ENCODE measurements around the gene NLGN3.

The NLGN3 gene

DNA sequence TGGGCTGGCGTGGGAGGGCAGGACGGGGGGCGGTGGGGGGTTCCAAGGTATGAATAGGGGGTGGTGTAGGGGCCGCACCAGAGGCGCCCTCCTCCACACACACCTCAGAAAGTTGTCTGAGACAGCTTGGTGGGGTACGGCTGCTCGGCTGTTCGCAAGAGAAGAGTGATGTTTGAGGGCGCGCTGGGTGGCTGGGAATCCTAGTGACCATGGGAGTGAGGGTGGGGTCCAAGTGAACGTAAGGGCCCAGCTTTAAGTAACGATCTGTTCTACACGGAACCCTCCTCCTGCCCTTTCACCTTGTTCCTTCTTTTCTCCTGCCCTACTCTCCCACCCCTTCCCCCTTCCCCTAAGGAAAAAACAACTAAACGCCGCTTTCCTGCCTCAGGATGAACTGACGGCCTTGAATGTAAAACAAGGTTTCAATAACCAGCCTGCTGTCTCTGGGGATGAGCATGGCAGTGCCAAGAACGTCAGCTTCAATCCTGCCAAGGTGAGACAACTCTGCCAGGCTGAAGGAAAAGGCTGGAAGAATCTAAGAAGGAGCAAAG is 25.6 kb upstream of the NLGN3 start:
- peak; percentile 29 for DNase-seq

DNA sequence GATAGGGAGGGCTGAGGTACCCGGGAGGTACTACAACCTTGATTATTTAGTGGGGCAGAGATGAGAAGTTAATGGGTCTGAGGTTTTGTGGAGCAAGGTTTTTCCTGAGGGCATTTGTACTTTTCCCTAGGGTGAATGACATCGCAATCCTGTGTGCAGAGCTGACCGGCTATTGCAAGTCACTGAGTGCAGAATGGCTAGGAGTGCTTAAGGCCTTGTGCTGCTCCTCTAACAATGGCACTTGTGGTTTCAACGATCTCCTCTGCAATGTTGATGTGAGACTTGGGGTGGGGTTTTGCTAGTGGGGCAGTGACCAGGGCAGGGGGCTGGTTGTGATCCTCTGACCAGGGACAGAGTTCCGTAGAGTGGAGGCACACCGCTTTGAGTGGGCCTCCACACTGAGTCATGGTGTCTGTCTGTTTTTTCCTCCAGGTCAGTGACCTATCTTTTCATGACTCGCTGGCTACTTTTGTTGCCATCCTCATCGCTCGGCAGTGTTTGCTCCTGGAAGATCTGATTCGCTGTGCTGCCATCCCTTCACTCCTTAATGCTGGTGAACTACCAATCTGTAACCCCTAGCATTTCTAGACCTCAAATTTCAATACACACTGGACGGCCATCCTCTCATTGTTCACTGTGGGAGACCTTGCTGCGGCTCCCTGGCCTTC is 16.3 kb upstream of the NLGN3 start:
- DNase-seq: no peak

GRCh38 chrX:71128915-71129765 is 15.5 kb upstream of the NLGN3 start:
- DNase-seq: peak; percentile 85

GRCh38 chrX:71131510-71131909 is 13.1 kb upstream of the NLGN3 start:
- peak; percentile 90 for DNase-seq

- no peak for DNase-seq
These were observed 4.2 kb upstream of the NLGN3 start for GRCh38 chrX:71140440-71140839.

DNA sequence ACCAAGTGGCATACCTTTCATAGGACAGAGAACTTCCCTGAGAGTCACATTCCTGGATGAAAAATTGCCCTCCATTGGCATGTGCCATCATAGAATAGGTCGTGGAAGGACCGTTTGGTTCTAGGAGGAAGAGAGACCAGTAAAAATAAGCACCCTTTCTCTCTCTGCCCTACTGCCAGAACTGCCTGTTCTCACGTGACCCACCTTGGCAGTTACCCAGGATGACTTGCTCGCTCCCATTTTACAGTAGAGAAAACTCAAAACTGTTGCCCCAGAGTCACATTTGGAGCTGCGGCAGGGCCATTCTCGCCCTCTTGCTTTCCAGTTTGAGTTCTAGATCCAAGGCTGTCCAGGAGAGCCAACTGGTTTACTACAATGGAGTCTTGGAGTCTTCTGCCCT is 1.1 kb upstream of the NLGN3 start:
- peak; percentile 23 for DNase-seq

- peak; percentile 23 for DNase-seq
These were observed 3.0 kb downstream of the NLGN3 start for GRCh38 chrX:71147496-71148277.

GRCh38 chrX:71148278-71148663 is 3.6 kb downstream of the NLGN3 start:
- DNase-seq: no peak

DNA sequence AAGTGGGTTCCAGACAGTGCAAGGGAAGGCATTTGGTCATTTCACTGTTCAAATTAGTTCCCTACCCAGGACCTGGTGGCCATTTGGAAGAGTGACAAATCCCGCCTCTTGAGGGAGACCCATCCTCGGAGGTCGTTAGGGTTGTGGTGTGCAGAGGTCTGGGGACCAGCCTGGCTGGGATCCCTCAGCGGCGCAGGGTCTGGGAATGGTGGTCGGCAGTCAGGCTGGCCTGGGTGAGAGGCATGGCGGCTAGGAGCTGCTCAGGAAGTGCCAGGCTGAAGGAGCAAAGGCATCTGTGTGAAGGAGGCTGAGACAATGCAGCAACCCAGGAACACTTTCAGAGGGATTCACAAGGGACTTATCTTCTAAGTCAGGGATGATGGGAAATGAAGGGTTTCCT is 6.7 kb downstream of the NLGN3 start:
- DNase-seq: no peak

- DNase-seq: no peak
These were observed 9.6 kb downstream of the NLGN3 start for GRCh38 chrX:71154196-71154595.

GRCh38 chrX:71154641-71155040 is 10.0 kb downstream of the NLGN3 start:
- DNase-seq: no peak

- DNase-seq: no peak
These were observed 14.0 kb downstream of the NLGN3 start for GRCh38 chrX:71158603-71159002.

- no peak for DNase-seq
These were observed 14.7 kb downstream of the NLGN3 start for GRCh38 chrX:71159335-71159734.

DNA sequence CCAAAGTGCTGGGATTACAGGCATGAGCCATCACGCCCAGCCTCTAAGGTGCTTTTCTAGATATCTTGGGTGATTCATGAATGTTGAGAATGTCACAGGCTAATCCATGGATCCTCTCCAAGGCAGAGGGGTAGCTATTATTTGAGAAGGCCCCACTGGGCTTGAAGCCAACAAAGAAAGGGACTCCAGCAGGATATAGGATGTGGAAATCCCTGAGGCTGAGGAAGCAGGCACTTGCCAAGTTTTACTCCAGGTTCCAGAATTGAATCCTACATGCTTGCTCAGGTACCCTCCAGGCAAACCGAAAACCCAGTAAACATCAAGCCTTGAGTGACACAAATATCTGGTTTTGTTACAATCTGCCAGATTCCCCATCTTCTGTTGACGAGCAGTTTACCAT is 15.8 kb downstream of the NLGN3 start:
- DNase-seq: no peak

DNA sequence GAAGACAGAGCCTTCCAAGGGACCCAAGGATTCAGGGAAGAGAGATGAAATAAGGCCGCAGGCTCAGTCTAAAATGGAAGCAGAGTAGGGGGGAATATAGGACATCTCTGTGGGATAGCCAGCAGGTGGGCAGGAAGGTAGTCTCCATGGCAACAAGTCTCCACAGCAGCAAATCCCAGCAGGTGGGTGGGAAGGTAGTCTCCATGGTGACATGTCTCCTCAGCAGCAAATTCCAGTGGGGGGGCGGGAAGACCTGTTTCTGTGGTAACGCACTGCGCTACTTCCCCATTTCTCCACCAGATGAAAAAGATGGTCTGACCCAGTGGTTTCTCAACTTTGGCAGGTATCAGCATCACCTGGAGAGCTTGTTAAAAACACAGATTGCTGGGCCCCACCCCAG is 18.3 kb downstream of the NLGN3 start:
- no peak for DNase-seq

DNA sequence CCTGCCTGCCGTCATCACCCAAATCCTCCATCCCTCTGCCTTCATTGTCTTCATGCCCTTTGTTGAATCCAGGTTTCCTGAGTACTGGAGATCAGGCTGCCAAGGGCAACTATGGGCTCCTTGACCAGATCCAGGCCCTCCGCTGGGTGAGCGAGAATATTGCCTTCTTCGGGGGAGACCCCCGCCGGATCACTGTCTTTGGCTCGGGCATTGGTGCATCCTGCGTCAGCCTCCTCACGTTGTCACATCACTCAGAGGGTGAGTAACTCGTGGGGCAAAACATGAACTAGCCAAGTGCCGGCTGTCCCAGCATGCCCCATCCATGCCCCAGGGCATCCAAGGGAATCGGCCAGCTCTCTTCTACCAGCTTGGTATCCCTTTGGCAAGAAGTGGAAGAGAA is 19.4 kb downstream of the NLGN3 start:
- DNase-seq: no peak

DNA sequence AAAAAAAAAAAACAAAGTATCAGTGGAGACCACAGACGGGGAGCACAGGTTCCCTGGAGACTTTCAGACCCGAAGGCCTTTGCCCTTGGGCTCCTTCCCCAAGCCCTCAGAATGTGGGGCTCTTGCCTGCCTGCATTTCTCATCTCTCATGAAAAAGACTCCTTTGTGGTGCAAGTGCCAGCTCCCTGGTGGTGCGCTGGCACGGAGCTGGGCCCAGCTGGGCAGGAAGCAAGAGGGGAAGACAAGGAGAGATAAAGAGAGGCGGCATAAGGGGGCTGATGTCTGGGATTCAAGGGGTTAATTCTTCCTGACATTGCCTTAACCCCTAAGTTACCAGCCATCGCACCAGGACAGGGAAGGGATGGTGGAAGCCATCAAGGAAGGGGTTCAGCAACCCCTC is 21.8 kb downstream of the NLGN3 start:
- DNase-seq: peak; percentile 52

GRCh38 chrX:71167031-71167781 is 22.6 kb downstream of the NLGN3 start:
- DNase-seq: no peak

DNA sequence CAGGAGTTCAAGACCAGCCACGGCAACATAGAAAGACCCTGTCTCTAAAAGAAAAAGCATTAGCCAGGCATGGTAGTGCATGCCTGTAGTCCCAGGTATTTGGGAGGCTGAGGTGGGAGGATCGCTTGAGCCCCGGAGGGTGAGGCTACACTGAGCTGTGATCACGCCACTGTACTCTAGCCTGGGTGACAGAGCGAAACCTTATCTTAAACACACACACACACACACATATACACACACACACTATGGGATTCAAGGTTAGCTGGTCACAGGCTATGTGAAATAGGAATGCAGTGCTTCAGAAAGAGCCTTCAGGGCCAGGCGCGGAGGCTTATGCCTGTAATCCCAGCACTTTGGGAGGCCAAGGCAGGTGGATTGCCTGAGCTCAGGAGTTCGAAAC is 23.5 kb downstream of the NLGN3 start:
- DNase-seq: peak; percentile 36

DNA sequence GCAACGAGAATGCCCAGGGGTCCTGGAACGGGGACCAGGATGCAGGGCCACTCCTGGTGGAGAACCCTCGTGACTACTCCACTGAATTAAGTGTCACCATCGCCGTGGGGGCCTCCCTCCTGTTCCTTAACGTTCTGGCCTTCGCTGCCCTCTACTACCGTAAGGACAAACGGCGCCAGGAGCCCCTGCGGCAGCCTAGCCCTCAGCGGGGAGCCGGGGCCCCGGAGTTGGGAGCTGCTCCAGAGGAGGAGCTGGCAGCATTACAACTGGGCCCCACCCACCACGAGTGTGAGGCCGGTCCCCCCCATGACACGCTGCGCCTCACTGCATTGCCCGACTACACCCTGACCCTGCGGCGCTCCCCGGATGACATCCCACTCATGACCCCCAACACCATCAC is 24.9 kb downstream of the NLGN3 start:
- no peak for DNase-seq

GRCh38 chrX:71170660-71171059 is 26.0 kb downstream of the NLGN3 start:
- DNase-seq: no peak

DNA sequence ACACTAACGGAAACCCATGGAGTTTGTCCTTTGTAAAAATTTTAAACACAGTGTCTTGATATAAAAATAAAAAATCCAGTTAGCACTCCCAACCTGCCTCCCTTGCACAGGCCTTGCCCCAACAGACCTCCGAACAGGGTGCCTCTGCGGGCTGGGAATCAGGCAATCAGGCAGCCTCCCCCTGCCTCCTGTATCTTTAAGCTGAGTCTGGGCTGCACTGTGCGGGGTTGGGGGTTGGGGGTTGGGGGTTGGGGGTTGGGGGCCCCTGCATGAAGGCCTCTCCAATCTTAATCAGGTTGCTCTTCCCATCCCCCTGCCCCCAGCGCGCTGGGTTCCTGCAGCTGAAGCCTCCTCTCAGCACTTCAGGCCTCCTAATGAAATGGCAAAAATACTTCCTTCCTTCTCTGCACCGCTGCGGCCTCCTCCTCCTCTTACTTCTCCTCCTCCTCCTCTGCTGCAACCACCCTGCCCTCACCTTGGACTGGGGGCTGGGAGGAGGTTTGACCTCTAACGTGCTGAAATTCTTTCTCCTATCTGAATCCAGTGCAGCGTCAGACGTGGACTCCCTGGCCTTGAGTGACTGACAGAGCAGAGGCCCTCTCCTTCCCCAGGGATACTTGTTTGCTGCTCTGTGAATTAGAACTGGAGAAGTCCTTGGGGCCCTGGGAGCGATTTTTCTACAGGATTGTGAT is 26.6 kb downstream of the NLGN3 start:
- DNase-seq: peak; percentile 61

Data from hematopoietic multipotent progenitor cell treated with erythropoietin and hydrocortisone succinate and interleukin-3 and kit ligand, for 4 days (in vitro differentiated cells).